HepG2 (cell line): ENCODE measurements around the gene IRF2. TPM values are rescaled to one million over a fixed set of nuclear protein-coding genes. Genes with fewer than 3 reads are reported as not detected.

Experiments used
- ATF1 ChIP-seq: IDR thresholded peaks from 2 replicates; pipeline ENCODE4 v1.6.1; 2016; ENCODE audit warnings: mild to moderate bottlenecking, control low read depth
- HOXD1 ChIP-seq: sonication (generic); formaldehyde crosslinking; IDR thresholded peaks from 2 replicates; pipeline ENCODE4 v1.5.0; 2020; ENCODE audit warnings: missing genetic modification reagents
- MTF2 ChIP-seq: sonication (generic); formaldehyde crosslinking; IDR thresholded peaks from 2 replicates; pipeline ENCODE4 v1.5.0; 2020; ENCODE audit warnings: missing genetic modification reagents, borderline replicate concordance
- TRIM24 ChIP-seq: sonication (generic); formaldehyde crosslinking; IDR thresholded peaks from 2 replicates; pipeline ENCODE4 v1.8.0; 2022; ENCODE audit warnings: mild to moderate bottlenecking, missing genetic modification reagents
- ZBTB10 ChIP-seq: sonication (generic); formaldehyde crosslinking; IDR thresholded peaks from 2 replicates; pipeline ENCODE4 v1.4.0; 2020; ENCODE audit warnings: missing genetic modification reagents, borderline replicate concordance
- ZNF276 ChIP-seq: sonication (generic); formaldehyde crosslinking; IDR thresholded peaks from 2 replicates; pipeline ENCODE4 v1.4.0; 2020; ENCODE audit warnings: mild to moderate bottlenecking, low read depth, missing genetic modification reagents
- ZNF318 ChIP-seq: sonication (generic); formaldehyde crosslinking; IDR thresholded peaks from 2 replicates; pipeline ENCODE4 v1.4.0; 2020; ENCODE audit warnings: mild to moderate bottlenecking, missing genetic modification reagents
- ZNF503 ChIP-seq: sonication (generic); formaldehyde crosslinking; IDR thresholded peaks from 2 replicates; pipeline ENCODE4 v1.4.0; 2020; ENCODE audit warnings: missing genetic modification reagents
- ZNF768 ChIP-seq: sonication (generic); formaldehyde crosslinking; IDR thresholded peaks from 2 replicates; pipeline ENCODE4 v1.4.0; 2020; ENCODE audit warnings: missing genetic modification reagents
- ZNF770 ChIP-seq: sonication (generic); formaldehyde crosslinking; IDR thresholded peaks from 2 replicates; pipeline ENCODE4 v1.5.0; 2020; ENCODE audit warnings: mild to moderate bottlenecking, missing genetic modification reagents
- polyA plus RNA-seq, 8 experiments: library from polyadenylated mRNA; depleted of rRNA in 3 of 8; stranded (reverse) in 7 of 8; unstranded in 1 of 8; fragments of >200 nt; fragmentation: Illumina TruSeq in 4 of 8; extraction: Trizol in 4 of 8; gene quantifications; 2 replicates each; pipeline versions ENCODE4 v1.2.1 to v1.2.3, GENCODE V29; 2011 to 2016; ENCODE audit warnings: low read depth in 4 of 8, missing spikeins in 1 of 8, mixed read lengths in 1 of 8; ENCODE audit not compliant: insufficient read depth in 1 of 8
- total RNA-seq, 5 experiments: library from RNA; depleted of rRNA; stranded (reverse); fragments of >200 nt; fragmentation: Illumina TruSeq; extraction: Trizol; gene quantifications; 2 replicates each; pipeline ENCODE4 v1.2.3, GENCODE V29; 2016; ENCODE audit warnings: low read depth in 1 of 5

Gene IRF2
- total and polyA plus RNA-seq, 2 of the 13 experiments (the other 11 are each of a cell fraction or from before 2014, with no cell fraction given), result 15.5 to 28.8 TPM

GRCh38 chr4:184364100-184364921, 110.0 kb downstream of the IRF2 start (continued):
- no peak for TF ChIP-seq ZNF276
- peak; percentile 55; the same call in 1 of the 2 replicates for TF ChIP-seq ZNF770 (CRISPR knock-in tag)
- TF ChIP-seq HOXD1 (CRISPR knock-in tag), result no peak
- no peak for TF ChIP-seq ZNF318
- no peak for TF ChIP-seq MTF2 (CRISPR knock-in tag)
- 0 out of 2 replicates have a peak, but pooled peaks have one; percentile 48 for TF ChIP-seq TRIM24 (CRISPR knock-in tag)
- TF ChIP-seq ZNF768 (CRISPR knock-in tag), result no peak
- TF ChIP-seq ZNF503 (CRISPR knock-in tag), result no peak; the same call in 1 of the 2 replicates
- no peak; the same call in 1 of the 2 replicates for TF ChIP-seq ATF1 (CRISPR knock-in tag)
- no peak for TF ChIP-seq ZBTB10
